COLO668 (cell line): ENCODE results near the gene STK39.
"Not testable (repeated sequence)": the region's sequence is repeated elsewhere in the genome, so short reads cannot be mapped to it uniquely, and the experiment has no call there.

Experiments used
- DNase-seq: peaks from one replicate; lab custom pipeline; 2025; ENCODE audit not compliant: unreplicated experiment; lab: John Stamatoyannopoulos, UW

STK39 gene

DNA sequence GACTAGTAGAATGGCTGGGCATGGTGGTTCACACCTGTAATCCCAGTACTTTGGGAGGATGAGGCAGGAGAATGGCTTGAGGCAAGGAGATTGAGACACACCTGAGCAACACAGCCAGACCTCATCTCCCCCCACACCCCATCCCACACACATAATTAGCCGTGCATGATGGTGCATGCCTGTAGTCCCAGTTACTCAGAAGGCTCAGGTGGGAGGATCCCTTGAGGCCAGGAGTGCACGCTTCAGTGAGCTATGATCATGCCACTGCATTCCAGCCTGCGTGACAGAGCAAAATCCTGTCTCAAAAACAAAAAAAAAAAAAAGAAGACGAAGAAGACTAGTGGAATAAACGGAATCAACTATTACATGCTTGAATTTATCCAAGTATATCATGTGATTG, 150.0 kb downstream of the STK39 start:
- no peak for DNase-seq

GRCh38 chr2:168096158-168096557, 151.2 kb downstream of the STK39 start:
- DNase-seq: no peak

- no peak for DNase-seq
Observed at GRCh38 chr2:168091986-168092385, 155.4 kb downstream of the STK39 start.

DNA sequence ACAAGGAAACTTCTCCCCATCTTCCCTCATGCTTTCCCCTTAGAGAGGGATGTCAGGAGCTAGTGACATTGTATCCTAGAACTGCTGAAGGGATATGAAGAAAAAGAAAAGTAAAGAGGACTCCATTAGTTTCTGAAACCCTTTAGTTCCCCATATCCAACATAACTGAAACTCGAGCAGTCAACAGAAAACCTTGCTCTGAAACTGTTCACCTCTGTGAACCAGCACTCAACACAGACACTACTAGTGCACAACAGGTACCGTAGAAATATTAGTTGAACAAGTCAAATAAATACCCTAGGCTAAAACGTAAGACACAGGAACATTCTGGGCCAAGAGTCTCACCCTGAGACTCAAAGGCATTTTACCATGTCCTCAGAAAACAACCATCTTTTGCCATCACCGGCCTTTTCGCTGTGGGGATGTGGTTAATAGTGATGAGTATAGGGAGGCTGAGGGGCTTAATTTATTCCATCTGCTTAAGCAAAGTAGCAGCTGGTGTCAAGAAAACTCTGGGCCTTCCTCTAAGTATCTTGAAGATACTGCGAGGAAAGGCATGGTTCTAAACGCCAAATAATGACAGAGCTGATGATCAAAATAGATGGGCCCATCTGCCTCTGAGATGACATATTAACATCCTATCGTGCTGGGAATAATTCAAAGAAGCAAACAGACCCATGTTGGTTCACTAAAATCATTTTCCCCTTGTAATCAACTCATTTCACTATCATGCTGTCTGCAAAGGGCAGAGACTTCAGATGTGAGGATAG, 156.8 kb downstream of the STK39 start:
- no peak for DNase-seq

DNA sequence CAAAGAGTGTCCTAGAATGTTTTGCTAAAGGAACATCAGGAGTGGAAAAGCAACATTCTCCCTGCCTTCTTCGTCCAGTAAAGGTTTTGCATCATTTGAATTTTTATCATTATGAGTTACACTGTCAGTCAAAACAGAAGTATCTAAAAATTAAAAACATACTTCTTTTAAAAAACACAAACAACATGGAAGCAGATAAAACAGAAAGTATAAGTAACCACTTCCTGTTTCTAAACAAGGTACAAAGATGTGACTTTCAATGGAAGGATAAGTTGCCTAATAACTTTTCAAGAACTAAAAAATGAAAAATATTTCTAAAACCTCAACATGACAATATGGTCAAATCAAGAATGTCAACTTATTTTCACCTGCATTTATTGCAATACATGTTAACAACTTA, 158.2 kb downstream of the STK39 start:
- no peak for DNase-seq

GRCh38 chr2:168087401-168087800, 160.0 kb downstream of the STK39 start:
- DNase-seq: no peak

GRCh38 chr2:168086851-168087250, 160.5 kb downstream of the STK39 start:
- no peak for DNase-seq

- DNase-seq: no peak
Observed at GRCh38 chr2:168085801-168086361, 161.5 kb downstream of the STK39 start.

DNA sequence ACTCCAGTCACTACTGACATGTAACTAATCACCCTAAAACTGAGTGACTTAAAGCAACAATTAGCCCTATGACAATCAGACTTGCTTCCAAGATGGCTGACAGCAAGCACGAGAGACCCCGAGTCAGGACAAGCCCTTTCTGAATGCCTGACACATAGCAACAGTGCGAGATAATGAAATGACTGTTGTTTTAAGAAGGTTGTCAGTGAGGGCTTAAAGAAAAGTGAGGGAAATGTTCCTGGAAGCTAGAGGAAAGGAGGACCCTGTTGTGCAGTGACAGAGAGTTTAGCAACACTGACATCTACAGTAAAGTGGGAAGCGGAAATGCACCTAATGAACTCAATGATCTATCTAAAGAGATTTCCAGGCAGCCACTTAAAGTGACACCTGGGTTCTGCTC, 163.1 kb downstream of the STK39 start:
- no peak for DNase-seq

DNA sequence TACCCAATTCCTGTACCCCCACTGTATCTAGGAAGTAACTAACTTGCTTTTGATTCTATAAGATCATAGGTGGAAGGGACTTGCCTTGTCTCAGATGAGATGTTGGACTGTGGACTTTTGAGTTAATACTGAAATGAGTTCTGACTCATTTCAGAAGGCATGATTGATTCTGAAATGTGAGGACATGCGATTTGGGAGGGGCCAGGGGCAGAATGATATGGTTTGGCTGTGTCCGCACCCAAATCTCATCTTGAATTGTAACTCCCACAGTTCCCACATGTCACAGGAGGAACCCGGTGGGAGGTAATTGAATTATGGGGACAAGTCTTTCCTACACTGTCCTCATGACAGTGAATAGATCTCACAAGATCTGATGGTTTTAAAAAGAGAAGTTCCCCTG, 165.9 kb downstream of the STK39 start:
- DNase-seq: not testable (repeated sequence)

DNA sequence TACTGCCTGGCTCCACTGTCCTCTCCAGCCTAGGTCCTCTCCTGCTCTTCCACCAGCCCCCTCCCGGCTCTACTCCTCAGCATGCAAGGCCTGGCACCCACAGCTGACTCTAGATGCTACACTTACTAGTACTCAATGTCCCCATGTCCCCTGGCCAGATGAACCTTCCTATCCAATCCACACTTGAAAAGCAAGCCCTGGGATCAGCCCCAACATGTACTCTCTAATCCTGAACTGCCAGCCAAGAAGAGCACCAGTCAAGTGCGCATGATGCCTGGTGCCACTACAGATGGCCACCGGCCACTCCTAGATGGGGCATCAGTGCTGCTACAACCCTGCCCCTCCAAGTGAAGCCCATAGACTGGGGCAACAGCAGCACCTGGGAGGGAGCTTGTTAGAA, 168.2 kb downstream of the STK39 start:
- DNase-seq: no peak

- DNase-seq: no peak
Observed at GRCh38 chr2:168076731-168077130, 170.7 kb downstream of the STK39 start.

- DNase-seq: no peak
Observed at GRCh38 chr2:168075446-168075845, 171.9 kb downstream of the STK39 start.

DNA sequence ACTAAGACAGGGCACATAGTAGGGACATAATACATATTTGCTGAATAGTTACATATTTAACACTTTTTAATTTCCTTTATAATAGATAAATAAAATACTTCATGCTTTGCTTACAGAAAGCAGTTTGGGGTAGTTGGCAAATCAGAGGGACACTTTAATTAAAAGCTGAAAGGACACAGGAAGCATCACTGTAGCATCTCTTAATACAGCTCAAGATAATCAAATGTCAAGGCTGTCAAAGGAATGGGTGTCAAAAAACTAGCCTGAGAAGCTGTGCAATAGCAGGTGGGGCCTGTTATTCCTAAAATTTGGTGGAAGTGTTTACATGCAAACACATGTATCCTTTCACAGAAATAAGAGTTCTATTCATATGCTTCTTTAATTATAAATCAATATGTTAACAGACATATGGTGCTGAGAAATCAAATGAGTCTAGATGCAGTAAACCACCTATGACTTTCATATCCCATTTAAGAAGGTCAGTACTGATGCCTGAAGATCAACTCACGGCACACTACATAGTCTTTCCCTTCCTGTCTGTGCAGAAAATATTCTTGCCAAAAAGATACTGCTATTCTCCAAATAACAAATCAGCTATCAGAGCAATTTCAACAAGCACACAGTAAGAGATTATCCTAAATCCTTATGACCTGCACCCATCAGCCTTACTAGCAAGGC, 174.6 kb downstream of the STK39 start:
- DNase-seq: no peak

GRCh38 chr2:168064011-168064998, 183.1 kb downstream of the STK39 start:
- DNase-seq: no peak

- DNase-seq: no peak
Observed at GRCh38 chr2:168062936-168063335, 184.5 kb downstream of the STK39 start.

GRCh38 chr2:168062054-168062453, 185.3 kb downstream of the STK39 start:
- no peak for DNase-seq

GRCh38 chr2:168060986-168061750, 186.2 kb downstream of the STK39 start:
- no peak for DNase-seq

- no peak for DNase-seq
Observed at GRCh38 chr2:168059758-168060157, 187.6 kb downstream of the STK39 start.

GRCh38 chr2:168058675-168059074, 188.7 kb downstream of the STK39 start:
- DNase-seq: no peak
